GM12878 (cell line): ENCODE measurements around the gene RGL1. TPM values are rescaled to one million over a fixed set of nuclear protein-coding genes. Genes with fewer than 3 reads are reported as not detected.

ENCODE experiments used
- ATAC-seq: fragments of 200-7000 bp; cut with Tn5 transposase; 3 replicates; pipeline ENCODE4 v1.9.1; 2020; ENCODE audit warnings: mild to moderate bottlenecking, moderate library complexity
- BruUV-seq: library from RNA; stranded (reverse); fragments of 400-500 nt; replicated peaks from 2 replicates; lab custom pipeline; 2021; lab: Mats Ljungman, UMichigan
- CTCF ChIA-PET: fragments of 300-600 bp; sonication (Branson Sonifier 250); formaldehyde crosslinking; extraction: SDS; loops from one replicate; lab custom pipeline; 2021; ENCODE audit warnings: inconsistent platforms; lab: Yijun Ruan, JAX
- POLR2A ChIA-PET: fragments of 350-600 bp; formaldehyde crosslinking; extraction: SDS; loops from one replicate; lab custom pipeline; 2021; ENCODE audit warnings: inconsistent platforms; lab: Charles Lee
- RAD21 ChIA-PET: fragments of 300-600 bp; sonication (Branson Sonifier 250); formaldehyde crosslinking; loops from one replicate; lab custom pipeline; 2023; ENCODE audit warnings: antibody characterized with exemption; ENCODE audit not compliant: unreplicated experiment; lab: Charles Lee
- SMC1A ChIA-PET: fragments of 300-600 bp; sonication (Branson Sonifier 250); formaldehyde crosslinking; loops from one replicate; lab custom pipeline; 2023; ENCODE audit not compliant: unreplicated experiment, uncharacterized antibody; lab: Charles Lee
- DNase-seq: peaks from one replicate; pipeline ENCODE4 v3.0.0-alpha.2; 2011; ENCODE audit warnings: low read depth, low spot score
- FAIRE-seq: peaks from 3 replicates; lab custom pipeline; 2011; peaks lifted over from hg19 to GRCh38; lab: Jason Lieb, UNC
- H2AFZ ChIP-seq: 2 replicates; pipeline ENCODE4 v1.6.0; 2011; ENCODE audit warnings: low read depth, low read length, control low read depth; ENCODE audit not compliant: control insufficient read depth
- H3K27ac ChIP-seq: 2 replicates; pipeline ENCODE4 v1.5.1; 2011; ENCODE audit warnings: control low read depth; ENCODE audit not compliant: control insufficient read depth, insufficient read depth
- H3K27me3 ChIP-seq, 2 experiments: replicated peaks in 1 of 2; 2 replicates each; pipeline versions ENCODE4 v1.6.0 to v1.6.1; 2011; ENCODE audit warnings: low read length in 1 of 2; ENCODE audit not compliant: control insufficient read depth in 2 of 2, insufficient read depth in 2 of 2
- H3K36me3 ChIP-seq, 2 experiments: 2 replicates each; pipeline ENCODE4 v1.5.1; 2011; ENCODE audit warnings: low read length in 1 of 2; ENCODE audit not compliant: control insufficient read depth in 2 of 2, insufficient read depth in 2 of 2
- H3K4me1 ChIP-seq: 2 replicates; pipeline ENCODE4 v1.6.1; 2011; ENCODE audit warnings: mild to moderate bottlenecking, low read length, moderate library complexity, mixed read lengths; ENCODE audit not compliant: control insufficient read depth, insufficient read depth
- H3K4me2 ChIP-seq: 2 replicates; pipeline ENCODE4 v1.6.0; 2011; ENCODE audit warnings: control low read depth; ENCODE audit not compliant: control insufficient read depth, insufficient read depth
- H3K4me3 ChIP-seq: fragments of 200-600 bp; sonication (generic); 2 replicates; pipeline ENCODE4 v1.5.1; 2016
- H3K79me2 ChIP-seq: 2 replicates; pipeline ENCODE4 v1.6.0; 2011; ENCODE audit warnings: low read length; ENCODE audit not compliant: control insufficient read depth, insufficient read depth
- H3K9ac ChIP-seq: 2 replicates; pipeline ENCODE4 v1.8.0; 2011; ENCODE audit warnings: low read length, control low read depth, mixed read lengths; ENCODE audit not compliant: control insufficient read depth, insufficient read depth
- H3K9me3 ChIP-seq: replicated peaks from 3 replicates; pipeline ENCODE4 v1.5.1; 2011; ENCODE audit warnings: mild to moderate bottlenecking, low read length; ENCODE audit not compliant: control insufficient read depth, insufficient read depth
- H4K20me1 ChIP-seq: 2 replicates; pipeline ENCODE4 v1.6.0; 2011; ENCODE audit not compliant: control insufficient read depth, insufficient read depth
- CBFB ChIP-seq: IDR thresholded peaks from 2 replicates; pipeline ENCODE4 v1.6.1; 2016; ENCODE audit warnings: antibody characterized with exemption, low read depth
- CTCF ChIP-seq, 3 experiments: IDR thresholded peaks in 2 of 3; conservative IDR thresholded peaks in 1 of 3; 2 replicates each; pipeline ENCODE4 v1.5.1; 2011; ENCODE audit warnings: low read depth in 3 of 3, low read length in 3 of 3, mild to moderate bottlenecking in 3 of 3, control low read depth in 2 of 3, moderate library complexity in 2 of 3, inconsistent platforms in 1 of 3, mixed read lengths in 1 of 3; ENCODE audit not compliant: control insufficient read depth in 2 of 3, insufficient read depth in 1 of 3; ENCODE audit errors: extremely low read depth in 1 of 3
- FOXK2 ChIP-seq: fragments of 450-650 bp; IDR thresholded peaks from 2 replicates; pipeline ENCODE4 v1.6.1; 2017; ENCODE audit warnings: mild to moderate bottlenecking, moderate library complexity
- JUND ChIP-seq: IDR thresholded peaks from 2 replicates; pipeline ENCODE4 v1.6.1; 2012; ENCODE audit warnings: low read depth, mild to moderate bottlenecking, low read length, improper control_type of control experiment, moderate library complexity
- PAX5 ChIP-seq: IDR thresholded peaks from 2 replicates; pipeline ENCODE4 v1.6.1; 2011; ENCODE audit warnings: low read depth, low read length, borderline replicate concordance
- RBBP5 ChIP-seq: fragments of 200-600 bp; sonication (generic); conservative IDR thresholded peaks from 2 replicates; pipeline ENCODE4 v1.6.1; 2016
- RELA ChIP-seq: fragments of 450-650 bp; IDR thresholded peaks from 2 replicates; pipeline ENCODE4 v1.8.0; 2014; ENCODE audit warnings: borderline replicate concordance; ENCODE audit not compliant: partially characterized antibody
- SMAD5 ChIP-seq: IDR thresholded peaks from 2 replicates; pipeline ENCODE4 v1.6.1; 2016; ENCODE audit warnings: antibody characterized with exemption, low read depth
- SMC3 ChIP-seq: IDR thresholded peaks from 2 replicates; pipeline ENCODE4 v1.6.1; 2011; ENCODE audit warnings: low read length, improper control_type of control experiment, borderline replicate concordance
- SREBF2 ChIP-seq: IDR thresholded peaks from 2 replicates; pipeline ENCODE4 v1.6.1; 2012; ENCODE audit warnings: mild to moderate bottlenecking, low read length
- SRF ChIP-seq, 2 experiments: IDR thresholded peaks; 2 replicates each; pipeline ENCODE4 v1.6.1; 2011; ENCODE audit warnings: low read depth in 2 of 2, low read length in 2 of 2, mild to moderate bottlenecking in 1 of 2, moderate library complexity in 1 of 2
- TARDBP ChIP-seq: IDR thresholded peaks from 2 replicates; pipeline ENCODE4 v1.6.1; 2016; ENCODE audit warnings: borderline replicate concordance
- WRNIP1 ChIP-seq: IDR thresholded peaks from 2 replicates; pipeline ENCODE4 v1.6.1; 2011; ENCODE audit warnings: low read depth, low read length, improper control_type of control experiment, borderline replicate concordance
- ZNF384 ChIP-seq: IDR thresholded peaks from 2 replicates; pipeline ENCODE4 v1.6.1; 2012; ENCODE audit warnings: low read depth, mild to moderate bottlenecking, low read length, improper control_type of control experiment, borderline replicate concordance
- WGBS: methylation state at CpG from one replicate; pipeline ENCODE4 v1.1.6; 2016; ENCODE audit warnings: low lambda C conversion rate; ENCODE audit not compliant: insufficient replicate concordance, insufficient coverage; ENCODE audit errors: missing lambda C conversion rate; 5-methylcytosine and 5-hydroxymethylcytosine counted together
- in situ Hi-C: fragments of 300-500 bp; cut with MboI; formaldehyde crosslinking; loops from 9 replicates; pipeline ENCODE4 v1.14.3; 2018; ENCODE audit warnings: mixed read lengths
- intact Hi-C: fragments of 100-400 bp; cut with micrococcal nuclease; formaldehyde crosslinking; loops from one replicate; pipeline ENCODE4 v1.14.2; 2022; ENCODE audit not compliant: unreplicated experiment
- polyA plus RNA-seq, 11 experiments: library from polyadenylated mRNA; depleted of rRNA in 4 of 11; unstranded in 6 of 11; stranded (reverse) in 5 of 11; fragments of >200 nt; fragmentation: Nextera tagmentation in 4 of 11; fragmentation: Illumina TruSeq in 1 of 11; extraction: Ambion mirVana in 4 of 11; extraction: Trizol in 1 of 11; gene quantifications; 1 replicate in 1 of 11; 2 replicates in 10 of 11; pipeline versions ENCODE4 v1.2.1 to v1.2.3, GENCODE V29; 2011 to 2016; ENCODE audit warnings: inconsistent platforms in 2 of 11, missing spikeins in 2 of 11, low read depth in 1 of 11
- total RNA-seq, 4 experiments: library from RNA; depleted of rRNA in 3 of 4; stranded (reverse); fragments of >200 nt in 3 of 4; fragmentation: Illumina TruSeq in 1 of 4; extraction: Trizol in 1 of 4; gene quantifications; 2 replicates each; pipeline versions ENCODE4 v1.2.1 to v1.2.3, GENCODE V29; 2013 to 2021
- TF ChIP-seq, protein P1 (sequence below): fragments of 450-650 bp; formaldehyde crosslinking; IDR thresholded peaks from 2 replicates; pipeline ENCODE4 v1.4.0; 2020; ENCODE audit warnings: mild to moderate bottlenecking, moderate library complexity
- TF ChIP-seq, protein P2 (sequence below): fragments of 450-650 bp; IDR thresholded peaks from 2 replicates; pipeline ENCODE4 v1.6.1; 2017; ENCODE audit warnings: mild to moderate bottlenecking

Gene RGL1
- total and polyA plus RNA-seq, 10 of the 15 experiments (the other 5 are each of a cell fraction or from before 2014, with no cell fraction given) = 8.1 to 25.0 (median 19.0) TPM

GRCh38 chr1:183898610-183899009, 93.7 kb downstream of the RGL1 start:
- Histone ChIP-seq H2AFZ (no peak overlapping the region), H3K36me3 (peaks cover 4 to 21% of the 10 kb centered on the region in 2 experiments), H3K79me2 (peaks cover 10% of the 10 kb centered on the region), H3K9me3 (no peaks in the 10 kb centered on the region; the same call in 2 of the 3 replicates), H3K27ac (peak overlapping the region; percentile 97), H3K27me3 (no peaks in the 10 kb centered on the region), H3K4me2 (peak overlapping the region; percentile 89)
- RAD21 ChIA-PET = interaction anchor here (0.6 to 3.1 kb wide), 16 partner anchors 10 to 297 kb away, joined by 3 to 61 read pairs (median 5); partner anchors contain the start of gene ARPC5
- TSS peak; percentile 26 for BruUV-seq
- POLR2A ChIA-PET = interaction anchor here (0.8 to 3.5 kb wide), 9 partner anchors 7 to 204 kb away, joined by 3 to 16 read pairs (median 5); no protein-coding TSS in a partner anchor
- intact Hi-C loops (loop anchor here (2.0 to 5.0 kb wide), 3 partner anchors 56 to 306 kb away; partner anchors contain the start of genes NCF2 and RGL1), in situ Hi-C loops (no loop called here)
- SMC1A ChIA-PET = interaction anchor here (0.7 to 12.0 kb wide), 24 partner anchors 9 to 294 kb away, joined by 3 to 134 read pairs (median 5); partner anchors contain the start of genes APOBEC4 and RGL1
- TF ChIP-seq SREBF2 (no peak), ZNF384 (no peak), RBBP5 (no peak), SRF (IDR thresholded peaks at IDR 0.05; ENCODE audit: low read depth in 2 of 2, low read length in 2 of 2) (no peak), RELA (no peak), TARDBP (no peak), CTCF (IDR thresholded peaks at IDR 0.05 in 2 of 3, conservative IDR thresholded peaks at IDR 0.05 in 1 of 3; ENCODE audit: control insufficient read depth in 2 of 3, extremely low read depth in 1 of 3, insufficient read depth in 1 of 3, low read depth in 3 of 3, low read length in 3 of 3) (no peak), JUND (no peak), SMC3 (no peak), PAX5 (no peak), CBFB (no peak), FOXK2 (no peak), SMAD5 (no peak), WRNIP1 (no peak)
- TF ChIP-seq, protein P1, sequence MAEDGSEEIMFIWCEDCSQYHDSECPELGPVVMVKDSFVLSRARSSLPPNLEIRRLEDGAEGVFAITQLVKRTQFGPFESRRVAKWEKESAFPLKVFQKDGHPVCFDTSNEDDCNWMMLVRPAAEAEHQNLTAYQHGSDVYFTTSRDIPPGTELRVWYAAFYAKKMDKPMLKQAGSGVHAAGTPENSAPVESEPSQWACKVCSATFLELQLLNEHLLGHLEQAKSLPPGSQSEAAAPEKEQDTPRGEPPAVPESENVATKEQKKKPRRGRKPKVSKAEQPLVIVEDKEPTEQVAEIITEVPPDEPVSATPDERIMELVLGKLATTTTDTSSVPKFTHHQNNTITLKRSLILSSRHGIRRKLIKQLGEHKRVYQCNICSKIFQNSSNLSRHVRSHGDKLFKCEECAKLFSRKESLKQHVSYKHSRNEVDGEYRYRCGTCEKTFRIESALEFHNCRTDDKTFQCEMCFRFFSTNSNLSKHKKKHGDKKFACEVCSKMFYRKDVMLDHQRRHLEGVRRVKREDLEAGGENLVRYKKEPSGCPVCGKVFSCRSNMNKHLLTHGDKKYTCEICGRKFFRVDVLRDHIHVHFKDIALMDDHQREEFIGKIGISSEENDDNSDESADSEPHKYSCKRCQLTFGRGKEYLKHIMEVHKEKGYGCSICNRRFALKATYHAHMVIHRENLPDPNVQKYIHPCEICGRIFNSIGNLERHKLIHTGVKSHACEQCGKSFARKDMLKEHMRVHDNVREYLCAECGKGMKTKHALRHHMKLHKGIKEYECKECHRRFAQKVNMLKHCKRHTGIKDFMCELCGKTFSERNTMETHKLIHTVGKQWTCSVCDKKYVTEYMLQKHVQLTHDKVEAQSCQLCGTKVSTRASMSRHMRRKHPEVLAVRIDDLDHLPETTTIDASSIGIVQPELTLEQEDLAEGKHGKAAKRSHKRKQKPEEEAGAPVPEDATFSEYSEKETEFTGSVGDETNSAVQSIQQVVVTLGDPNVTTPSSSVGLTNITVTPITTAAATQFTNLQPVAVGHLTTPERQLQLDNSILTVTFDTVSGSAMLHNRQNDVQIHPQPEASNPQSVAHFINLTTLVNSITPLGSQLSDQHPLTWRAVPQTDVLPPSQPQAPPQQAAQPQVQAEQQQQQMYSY = no peak
- TF ChIP-seq, protein P2, sequence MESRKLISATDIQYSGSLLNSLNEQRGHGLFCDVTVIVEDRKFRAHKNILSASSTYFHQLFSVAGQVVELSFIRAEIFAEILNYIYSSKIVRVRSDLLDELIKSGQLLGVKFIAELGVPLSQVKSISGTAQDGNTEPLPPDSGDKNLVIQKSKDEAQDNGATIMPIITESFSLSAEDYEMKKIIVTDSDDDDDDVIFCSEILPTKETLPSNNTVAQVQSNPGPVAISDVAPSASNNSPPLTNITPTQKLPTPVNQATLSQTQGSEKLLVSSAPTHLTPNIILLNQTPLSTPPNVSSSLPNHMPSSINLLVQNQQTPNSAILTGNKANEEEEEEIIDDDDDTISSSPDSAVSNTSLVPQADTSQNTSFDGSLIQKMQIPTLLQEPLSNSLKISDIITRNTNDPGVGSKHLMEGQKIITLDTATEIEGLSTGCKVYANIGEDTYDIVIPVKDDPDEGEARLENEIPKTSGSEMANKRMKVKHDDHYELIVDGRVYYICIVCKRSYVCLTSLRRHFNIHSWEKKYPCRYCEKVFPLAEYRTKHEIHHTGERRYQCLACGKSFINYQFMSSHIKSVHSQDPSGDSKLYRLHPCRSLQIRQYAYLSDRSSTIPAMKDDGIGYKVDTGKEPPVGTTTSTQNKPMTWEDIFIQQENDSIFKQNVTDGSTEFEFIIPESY = no peak
- TF ChIP-seq, all 136 proteins: peak for 0
- CTCF ChIA-PET = interaction anchor here (0.7 to 4.3 kb wide), 15 partner anchors 9 to 250 kb away, joined by 3 to 64 read pairs (median 5); partner anchors contain the start of gene APOBEC4
- no peak for FAIRE-seq
- no peaks in the 10 kb centered on the region for H4K20me1 ChIP-seq
- peak overlapping the region; percentile 75; the same call in 1 of the 2 replicates for H3K9ac ChIP-seq
- H3K4me3 ChIP-seq = peak overlapping the region; percentile 41; the same call in 1 of the 2 replicates
- H3K4me1 ChIP-seq = peaks cover 76% of the 10 kb centered on the region
- DNase-seq = no peak
- 77% methylated on average over 2 of the region's 2 CpGs for WGBS
- ATAC-seq = no peak
